SHP77 (cell line): ENCODE results near the gene DYRK1A.

ENCODE experiments used
- DNase-seq, 2 experiments: peaks; one replicate each; lab custom pipeline; 2025; lab: John Stamatoyannopoulos, UW

The DYRK1A gene

GRCh38 chr21:37365517-37366481, 774 bp upstream of the DYRK1A start:
- peak; percentile 43 to 60 for DNase-seq

GRCh38 chr21:37367336-37367702, 746 bp downstream of the DYRK1A start:
- no peak for DNase-seq

- DNase-seq, result no peak
Measured at GRCh38 chr21:37367703-37368540, 1.3 kb downstream of the DYRK1A start.

- no peak for DNase-seq
Measured at GRCh38 chr21:37368541-37369279, 2.1 kb downstream of the DYRK1A start.

- no peak for DNase-seq
Measured at GRCh38 chr21:37369307-37369854, 2.8 kb downstream of the DYRK1A start.

DNA sequence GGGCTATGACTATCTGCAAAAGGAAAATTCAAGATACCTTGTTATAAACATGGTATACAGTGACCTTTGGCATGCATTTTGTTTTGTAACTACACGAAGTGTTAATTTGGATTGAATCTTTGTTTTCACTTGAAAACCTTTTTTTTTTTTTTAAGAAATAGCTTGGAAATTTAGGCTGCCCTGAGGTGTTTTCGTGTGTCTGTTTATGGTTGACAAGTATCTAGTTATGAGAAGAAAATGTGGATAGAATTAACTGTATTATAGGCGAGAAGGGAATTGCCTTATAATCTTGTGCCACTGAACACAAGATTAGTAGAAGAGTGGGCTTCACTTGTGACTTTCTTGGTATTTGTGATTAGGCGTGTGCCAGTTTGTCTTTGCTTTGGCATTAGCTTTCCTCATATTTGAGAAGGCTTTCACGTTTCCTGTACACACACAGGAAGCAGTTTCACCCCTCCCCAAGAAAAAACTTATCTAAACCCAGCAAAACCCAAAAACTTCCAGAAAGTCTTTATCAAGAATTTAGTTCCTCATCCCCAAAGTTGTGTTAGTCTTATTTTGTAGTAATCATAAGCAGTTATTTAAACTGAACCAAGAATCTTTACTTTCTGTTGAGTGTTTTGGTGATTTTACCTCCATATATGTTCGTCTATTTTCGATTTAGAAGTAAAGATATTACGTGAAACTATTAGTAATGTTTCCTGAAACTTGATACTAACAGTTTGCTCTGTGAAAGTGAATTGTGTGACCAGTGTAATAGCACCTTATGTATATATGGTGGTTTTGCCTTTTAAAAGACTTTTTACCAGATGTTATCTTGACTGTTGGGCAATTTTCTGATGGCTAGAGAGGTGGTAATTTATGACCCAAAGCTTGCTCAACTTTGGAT, 3.8 kb downstream of the DYRK1A start:
- DNase-seq, result no peak

DNA sequence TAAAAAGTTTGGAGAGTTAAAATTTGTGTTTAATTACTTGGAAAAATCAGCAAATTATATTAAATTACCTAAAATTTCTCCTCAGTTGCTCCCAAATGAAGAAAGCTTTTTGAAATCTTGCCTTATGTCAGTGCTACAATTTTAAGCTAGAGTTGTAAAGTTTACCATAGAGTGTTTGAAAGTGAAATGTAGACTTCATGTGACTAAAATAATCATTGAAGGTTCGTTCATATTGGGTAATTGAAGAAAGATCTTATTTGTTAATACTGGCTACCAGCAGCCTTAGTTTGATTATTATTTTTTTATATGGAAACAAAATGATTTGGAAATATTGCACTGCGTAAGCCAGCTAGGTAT, 4.4 kb downstream of the DYRK1A start:
- DNase-seq, result no peak

GRCh38 chr21:37372127-37372731, 5.7 kb downstream of the DYRK1A start:
- no peak for DNase-seq

GRCh38 chr21:37372951-37373350, 6.4 kb downstream of the DYRK1A start:
- DNase-seq, result no peak

GRCh38 chr21:37373539-37373938, 7.0 kb downstream of the DYRK1A start:
- no peak for DNase-seq

- DNase-seq, result no peak
Measured at GRCh38 chr21:37374027-37374426, 7.5 kb downstream of the DYRK1A start.

DNA sequence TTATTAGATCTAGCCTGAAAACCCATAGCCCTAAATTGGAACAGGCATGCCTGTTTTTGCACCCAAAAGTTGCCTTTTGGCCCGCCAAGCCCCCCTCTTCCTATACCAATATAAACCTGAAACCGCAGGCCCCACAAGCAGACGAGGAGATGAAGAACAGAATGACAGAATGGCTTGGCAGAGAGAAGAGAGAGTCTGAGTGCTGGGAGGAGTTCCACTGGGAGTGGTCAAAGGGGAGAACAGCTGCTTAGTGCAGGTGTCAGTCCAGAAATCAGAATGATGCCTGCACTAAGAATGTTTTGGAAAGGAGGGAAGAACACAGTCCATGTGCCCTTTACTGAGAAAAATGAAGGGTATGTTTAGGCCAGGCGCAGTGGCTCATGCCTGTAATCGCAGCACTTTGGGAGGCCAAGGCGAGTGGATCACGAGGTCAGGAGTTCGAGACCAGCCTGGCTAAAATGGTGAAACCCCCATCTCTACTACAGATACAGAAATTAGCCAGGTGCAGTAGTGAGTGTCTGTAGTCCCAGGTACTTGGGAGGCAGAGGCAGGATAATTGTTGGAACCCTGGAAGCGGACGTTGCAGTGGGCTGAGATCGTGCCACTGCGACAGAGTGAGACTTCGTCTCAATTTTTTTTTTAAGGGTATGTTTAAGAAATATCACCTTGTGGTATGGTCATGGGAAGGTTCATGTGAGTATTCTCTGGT, 9.4 kb downstream of the DYRK1A start:
- DNase-seq, result peak in 1 of 2 experiments; percentile 27

DNA sequence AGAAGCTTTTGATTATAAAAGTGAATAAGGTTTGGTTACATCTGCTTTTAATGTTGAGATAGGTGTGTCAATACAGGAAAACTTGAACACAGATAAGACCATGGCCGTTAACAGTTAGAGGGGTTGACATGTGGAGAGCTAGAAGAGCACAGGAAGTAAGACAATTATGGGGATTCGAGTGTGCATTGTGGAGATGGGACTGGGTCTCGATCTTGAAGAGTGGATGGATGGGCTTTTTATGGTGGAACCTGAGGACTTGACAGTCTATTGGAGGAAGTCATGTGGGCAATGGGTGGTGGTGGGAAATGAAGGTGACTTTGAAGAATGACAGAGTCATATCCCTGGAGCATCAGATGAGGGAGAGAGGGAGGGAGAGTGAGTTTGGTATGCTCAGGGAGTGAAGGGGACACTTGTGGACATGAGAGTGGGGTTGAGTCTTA, 12.1 kb downstream of the DYRK1A start:
- DNase-seq, result no peak

DNA sequence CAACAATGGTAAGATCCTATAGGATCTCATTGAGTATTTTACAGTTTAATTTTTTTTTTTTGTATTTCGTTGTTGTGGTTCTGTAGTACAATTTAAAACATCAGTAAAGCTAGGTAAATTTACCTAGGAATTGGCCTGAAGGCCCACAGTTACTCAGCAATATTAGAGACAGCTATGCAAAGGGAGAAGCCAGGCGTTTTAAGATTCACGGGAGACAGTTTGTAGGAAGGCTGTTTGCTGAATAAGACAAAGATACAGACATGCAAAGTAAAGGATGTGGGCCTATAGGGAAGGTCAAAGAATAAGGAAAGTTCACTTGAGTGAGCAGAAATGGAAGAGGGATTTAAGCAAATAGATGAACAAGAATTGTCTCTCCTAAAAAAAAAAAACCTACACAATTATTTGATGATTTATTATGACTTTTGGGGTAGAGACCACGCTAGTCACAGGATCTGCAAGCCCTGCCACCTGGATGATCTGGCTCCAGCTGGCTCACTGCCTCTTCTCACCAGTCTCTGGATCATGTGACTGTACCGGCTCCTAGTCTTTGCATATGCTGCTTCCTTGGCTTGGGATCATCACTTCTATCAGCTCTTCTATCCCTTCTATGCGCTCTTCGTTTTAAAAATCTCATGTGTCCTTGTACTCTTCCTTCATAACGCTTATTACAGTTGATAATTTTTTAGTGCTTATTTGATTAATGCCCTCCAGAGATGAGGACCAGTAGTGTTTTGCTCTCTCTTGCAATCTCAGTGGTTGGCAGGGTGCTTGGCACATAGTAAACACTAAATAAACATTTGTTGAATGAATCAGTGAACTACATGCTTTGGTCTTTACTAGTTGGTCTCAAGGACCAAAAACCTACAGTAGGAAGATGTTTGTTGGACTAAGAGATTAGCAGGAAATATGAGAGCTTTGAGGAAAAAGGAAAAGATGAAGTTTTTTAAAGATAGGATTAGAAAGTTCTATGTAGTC, 14.1 kb downstream of the DYRK1A start:
- DNase-seq, result peak; percentile 48 to 68

DNA sequence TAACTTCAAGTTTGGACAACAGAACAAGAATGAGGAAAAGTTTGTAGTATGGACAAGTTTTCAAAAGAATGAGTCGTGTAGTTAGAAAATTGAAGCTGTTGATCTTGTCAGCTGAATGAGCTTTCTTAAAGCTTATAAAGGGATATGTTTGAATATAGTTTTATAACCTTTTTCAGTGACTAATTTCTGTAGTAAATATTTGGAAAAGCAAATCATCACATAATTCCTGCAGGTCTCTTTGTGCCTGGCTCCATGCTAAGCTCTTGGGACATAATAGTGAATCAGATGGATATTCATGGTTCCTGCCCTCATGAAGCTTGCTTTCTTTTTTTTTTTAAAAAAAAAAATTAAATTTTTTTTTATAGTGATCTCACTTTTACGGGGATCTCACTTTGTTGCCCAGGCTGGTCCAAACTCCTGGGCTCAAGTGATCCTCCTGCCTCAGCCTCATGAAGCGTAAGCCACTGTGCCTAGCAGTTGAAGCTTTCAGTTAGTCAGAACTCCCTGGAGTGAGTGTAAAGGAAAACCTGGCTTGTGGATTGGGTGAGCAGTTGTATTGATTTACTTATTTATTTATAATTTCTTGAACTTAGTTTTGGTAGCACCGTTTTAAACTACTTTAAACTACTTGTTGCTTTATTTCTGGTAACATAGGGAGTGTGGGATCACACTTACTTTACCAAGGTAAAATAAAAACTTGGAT, 15.5 kb downstream of the DYRK1A start:
- DNase-seq, result no peak

- no peak for DNase-seq
Measured at GRCh38 chr21:37383086-37383485, 16.5 kb downstream of the DYRK1A start.

DNA sequence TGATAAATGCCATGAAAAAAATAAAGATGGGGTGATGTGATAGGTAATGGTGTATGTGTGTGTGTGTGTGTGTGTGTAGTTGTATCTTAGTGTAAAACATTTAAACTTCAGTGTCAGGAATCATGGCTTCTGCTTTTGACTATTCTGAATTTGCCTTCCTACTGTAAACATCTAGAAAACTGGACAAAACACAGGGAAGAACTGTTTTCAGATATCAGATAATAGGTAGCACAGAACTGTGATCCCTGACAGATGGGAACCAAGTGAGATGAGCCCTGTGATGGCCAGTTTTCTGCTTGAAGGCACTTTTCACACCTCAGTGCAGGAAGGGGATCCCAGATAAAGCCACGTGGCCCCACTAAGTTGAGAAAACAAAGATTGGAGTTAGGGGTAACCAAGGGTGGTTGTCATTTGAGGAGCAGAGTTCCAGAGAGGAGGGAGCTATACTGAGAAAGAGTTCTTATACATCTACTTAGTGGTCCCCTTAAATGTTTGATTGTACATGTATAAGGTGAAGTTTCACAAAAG, 17.3 kb downstream of the DYRK1A start:
- no peak for DNase-seq

GRCh38 chr21:37384416-37384815, 17.8 kb downstream of the DYRK1A start:
- DNase-seq, result no peak
